OCI-LY3 (cell line): ENCODE results near the gene SDF2L1.

ENCODE experiments used
- CTCF ChIP-seq: fragments of 200-600, 300-600 bp; sonication (generic); IDR thresholded peaks from 2 replicates; pipeline ENCODE4 v1.5.1; 2014; ENCODE audit warnings: antibody characterized with exemption, low read length, low read depth
- EZH2phosphoT487 ChIP-seq: fragments of 200-600 bp; shearing (Covaris generic); IDR thresholded peaks from 2 replicates; pipeline ENCODE4 v1.6.1; 2018; ENCODE audit warnings: antibody characterized with exemption, mixed run types, low read depth

DNA sequence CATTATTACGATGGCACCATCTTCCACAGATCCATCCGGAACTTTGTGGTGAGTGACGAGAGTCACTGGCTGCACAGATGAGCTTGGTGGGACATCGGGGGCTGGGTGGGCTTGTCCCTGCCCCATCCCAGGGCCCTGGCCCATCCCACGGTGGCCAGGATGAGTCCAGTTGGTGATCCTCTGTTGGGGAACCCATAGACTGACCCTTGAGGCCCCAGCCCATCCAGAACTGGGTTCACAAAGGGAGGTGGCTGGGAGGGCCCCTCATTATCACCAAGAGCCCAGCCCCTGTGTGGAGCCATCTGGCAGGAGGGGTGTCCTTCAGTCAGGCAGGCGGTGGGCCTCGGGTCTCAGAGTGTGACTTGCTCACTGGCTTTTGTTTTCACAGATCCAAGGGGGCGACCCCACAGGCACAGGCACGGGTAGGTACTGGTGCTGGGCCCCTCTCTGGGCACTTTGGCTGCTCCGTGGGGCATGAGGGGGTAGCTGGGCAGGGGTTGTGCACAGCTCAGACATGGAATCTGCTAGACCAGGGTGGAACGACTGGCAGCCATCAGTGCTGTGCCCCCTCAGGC is 45.7 kb downstream of the SDF2L1 start:
- no peak for TF ChIP-seq CTCF
- TF ChIP-seq EZH2phosphoT487, result no peak
